ENCODE results near the gene USP32.

USP32 gene

DNA sequence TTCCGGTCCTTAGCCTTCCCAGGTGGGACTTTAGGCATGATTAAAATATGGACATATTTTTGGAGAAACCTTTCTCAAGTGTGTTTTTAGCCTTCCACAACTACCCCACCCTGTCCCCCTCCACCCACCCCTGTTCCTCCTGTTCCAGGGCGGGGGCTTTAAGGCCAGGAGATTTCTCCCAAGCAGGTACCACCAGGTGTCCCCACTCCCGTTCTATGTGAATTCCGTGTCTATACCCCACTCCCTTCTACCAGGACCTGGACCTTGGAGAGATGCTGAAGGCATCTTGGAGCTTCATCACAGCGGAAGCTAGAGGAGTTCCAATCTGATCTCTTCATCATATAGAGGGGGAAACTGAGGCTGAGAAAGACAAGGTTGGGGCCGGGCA is 232.5 kb downstream of the USP32 start:
- peaks cover 4% of the 10 kb centered on the region for H3K27me3 ChIP-seq (ENCODE audit: low read depth, low read length)
- no peak overlapping the region for H3K4me3 ChIP-seq (ENCODE audit: low read depth in 1 of 2, low read length in 2 of 2)
- H3K27ac ChIP-seq (ENCODE audit: low read length), result no peak overlapping the region
- H3K9me3 ChIP-seq (ENCODE audit: control insufficient read depth in 1 of 2, low read length in 2 of 2), result no peaks in the 10 kb centered on the region
- H3K4me1 ChIP-seq (ENCODE audit: control insufficient read depth in 1 of 2, insufficient read depth in 2 of 2, low read length in 2 of 2), result peaks cover 0 to 11% of the 10 kb centered on the region in 2 donors
- no peaks in the 10 kb centered on the region for H3K36me3 ChIP-seq (ENCODE audit: control insufficient read depth in 1 of 2, insufficient read depth in 2 of 2, low read length in 2 of 2)

DNA sequence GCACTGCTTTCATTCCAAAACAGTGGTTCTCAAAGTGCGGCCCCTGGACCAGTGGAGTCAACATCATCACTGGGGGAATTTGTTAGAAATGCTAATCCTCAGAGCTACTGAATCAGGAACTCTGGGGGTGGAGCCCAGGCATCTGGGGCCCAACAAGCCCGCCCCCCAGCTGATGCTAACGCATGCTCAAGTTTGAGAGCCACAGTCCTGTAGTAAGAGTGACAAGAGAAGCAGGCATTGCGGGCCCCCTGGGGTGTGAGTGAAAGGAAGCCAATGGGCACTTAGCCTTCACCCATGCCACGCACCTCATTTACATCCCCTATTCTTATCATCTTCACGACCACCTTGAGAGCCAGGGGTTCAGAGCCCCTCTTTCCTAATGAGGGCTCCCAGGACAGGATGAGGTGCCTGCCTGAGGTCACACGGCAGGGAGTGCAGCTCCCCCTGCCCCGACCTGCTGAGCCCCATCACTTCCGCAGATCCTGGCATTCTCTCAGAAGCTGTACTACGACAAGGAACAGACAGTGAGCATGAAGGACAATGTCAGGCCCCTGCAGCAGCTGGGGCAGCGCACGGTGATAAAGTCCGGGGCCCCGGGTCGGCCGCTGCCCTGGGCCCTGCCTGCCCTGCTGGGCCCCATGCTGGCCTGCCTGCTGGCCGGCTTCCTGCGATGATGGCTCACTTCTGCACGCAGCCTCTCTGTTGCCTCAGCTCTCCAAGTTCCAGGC is 233.0 kb downstream of the USP32 start:
- H3K27me3 ChIP-seq (ENCODE audit: low read depth, low read length), result peaks cover 4% of the 10 kb centered on the region
- peaks cover 0 to 12% of the 10 kb centered on the region in 2 donors for H3K4me1 ChIP-seq (ENCODE audit: control insufficient read depth in 1 of 2, insufficient read depth in 2 of 2, low read length in 2 of 2)
- no peak overlapping the region for H3K4me3 ChIP-seq (ENCODE audit: low read depth in 1 of 2, low read length in 2 of 2)
- no peak overlapping the region for H3K27ac ChIP-seq (ENCODE audit: low read length)
- H3K36me3 ChIP-seq (ENCODE audit: control insufficient read depth in 1 of 2, insufficient read depth in 2 of 2, low read length in 2 of 2), result no peaks in the 10 kb centered on the region
- no peaks in the 10 kb centered on the region for H3K9me3 ChIP-seq (ENCODE audit: control insufficient read depth in 1 of 2, low read length in 2 of 2)

- Histone ChIP-seq H3K27me3 (ENCODE audit: low read depth, low read length) (peaks cover 4% of the 10 kb centered on the region), H3K36me3 (ENCODE audit: control insufficient read depth in 1 of 2, insufficient read depth in 2 of 2, low read length in 2 of 2) (no peaks in the 10 kb centered on the region), H3K9me3 (ENCODE audit: control insufficient read depth in 1 of 2, low read length in 2 of 2) (no peaks in the 10 kb centered on the region), H3K27ac (ENCODE audit: low read length) (no peak overlapping the region), H3K4me1 (ENCODE audit: control insufficient read depth in 1 of 2, insufficient read depth in 2 of 2, low read length in 2 of 2) (peaks cover 0 to 18% of the 10 kb centered on the region in 2 donors), H3K4me3 (ENCODE audit: low read depth in 1 of 2, low read length in 2 of 2) (no peak overlapping the region)
Measured at GRCh38 chr17:60157487-60158040, 234.4 kb downstream of the USP32 start.

- Histone ChIP-seq H3K9me3 (ENCODE audit: control insufficient read depth in 1 of 2, low read length in 2 of 2) (no peaks in the 10 kb centered on the region), H3K27ac (ENCODE audit: low read length) (no peak overlapping the region), H3K4me3 (ENCODE audit: low read depth in 1 of 2, low read length in 2 of 2) (no peak overlapping the region), H3K27me3 (ENCODE audit: low read depth, low read length) (peaks cover 4% of the 10 kb centered on the region), H3K36me3 (ENCODE audit: control insufficient read depth in 1 of 2, insufficient read depth in 2 of 2, low read length in 2 of 2) (no peaks in the 10 kb centered on the region), H3K4me1 (ENCODE audit: control insufficient read depth in 1 of 2, insufficient read depth in 2 of 2, low read length in 2 of 2) (peaks cover 0 to 13% of the 10 kb centered on the region in 2 donors)
Measured at GRCh38 chr17:60156746-60157145, 235.2 kb downstream of the USP32 start.

DNA sequence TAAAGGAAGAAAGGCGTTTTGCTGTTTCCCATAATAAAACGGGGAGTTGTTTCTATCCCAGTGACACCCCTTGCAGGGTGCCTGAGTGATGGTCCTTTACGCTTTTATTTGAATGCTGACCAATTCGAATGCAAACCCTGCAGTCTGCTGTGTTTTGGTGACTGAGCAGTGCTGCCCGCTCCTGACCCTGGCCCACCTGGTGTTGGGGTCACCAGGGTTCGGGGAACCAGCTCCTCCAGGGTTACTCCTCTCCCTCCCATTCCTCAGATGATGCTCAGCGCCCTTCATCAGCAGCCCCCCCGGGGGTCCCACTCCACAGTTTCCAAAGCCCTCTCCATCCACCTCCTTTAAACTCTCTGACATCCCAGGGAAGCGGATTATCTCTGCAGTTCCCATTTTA is 236.1 kb downstream of the USP32 start:
- Histone ChIP-seq H3K4me3 (ENCODE audit: low read depth in 1 of 2, low read length in 2 of 2) (no peak overlapping the region), H3K36me3 (ENCODE audit: control insufficient read depth in 1 of 2, insufficient read depth in 2 of 2, low read length in 2 of 2) (no peaks in the 10 kb centered on the region), H3K4me1 (ENCODE audit: control insufficient read depth in 1 of 2, insufficient read depth in 2 of 2, low read length in 2 of 2) (peaks cover 0 to 12% of the 10 kb centered on the region in 2 donors), H3K9me3 (ENCODE audit: control insufficient read depth in 1 of 2, low read length in 2 of 2) (no peaks in the 10 kb centered on the region), H3K27me3 (ENCODE audit: low read depth, low read length) (peaks cover 11% of the 10 kb centered on the region), H3K27ac (ENCODE audit: low read length) (no peak overlapping the region)

GRCh38 chr17:60155427-60155814 is 236.5 kb downstream of the USP32 start:
- Histone ChIP-seq H3K4me3 (ENCODE audit: low read depth in 1 of 2, low read length in 2 of 2) (no peak overlapping the region), H3K27me3 (ENCODE audit: low read depth, low read length) (peaks cover 13% of the 10 kb centered on the region), H3K36me3 (ENCODE audit: control insufficient read depth in 1 of 2, insufficient read depth in 2 of 2, low read length in 2 of 2) (no peaks in the 10 kb centered on the region), H3K27ac (ENCODE audit: low read length) (no peak overlapping the region), H3K4me1 (ENCODE audit: control insufficient read depth in 1 of 2, insufficient read depth in 2 of 2, low read length in 2 of 2) (peaks cover 0 to 16% of the 10 kb centered on the region in 2 donors), H3K9me3 (ENCODE audit: control insufficient read depth in 1 of 2, low read length in 2 of 2) (no peaks in the 10 kb centered on the region)

- H3K27me3 ChIP-seq (ENCODE audit: low read depth, low read length), result peaks cover 13% of the 10 kb centered on the region
- H3K4me1 ChIP-seq (ENCODE audit: control insufficient read depth in 1 of 2, insufficient read depth in 2 of 2, low read length in 2 of 2), result peaks cover 0 to 22% of the 10 kb centered on the region in 2 donors
- H3K4me3 ChIP-seq (ENCODE audit: low read depth in 1 of 2, low read length in 2 of 2), result no peak overlapping the region
- no peak overlapping the region for H3K27ac ChIP-seq (ENCODE audit: low read length)
- H3K9me3 ChIP-seq (ENCODE audit: control insufficient read depth in 1 of 2, low read length in 2 of 2), result no peaks in the 10 kb centered on the region
- no peaks in the 10 kb centered on the region for H3K36me3 ChIP-seq (ENCODE audit: control insufficient read depth in 1 of 2, insufficient read depth in 2 of 2, low read length in 2 of 2)
Measured at GRCh38 chr17:60154616-60155426, 237.1 kb downstream of the USP32 start.

DNA sequence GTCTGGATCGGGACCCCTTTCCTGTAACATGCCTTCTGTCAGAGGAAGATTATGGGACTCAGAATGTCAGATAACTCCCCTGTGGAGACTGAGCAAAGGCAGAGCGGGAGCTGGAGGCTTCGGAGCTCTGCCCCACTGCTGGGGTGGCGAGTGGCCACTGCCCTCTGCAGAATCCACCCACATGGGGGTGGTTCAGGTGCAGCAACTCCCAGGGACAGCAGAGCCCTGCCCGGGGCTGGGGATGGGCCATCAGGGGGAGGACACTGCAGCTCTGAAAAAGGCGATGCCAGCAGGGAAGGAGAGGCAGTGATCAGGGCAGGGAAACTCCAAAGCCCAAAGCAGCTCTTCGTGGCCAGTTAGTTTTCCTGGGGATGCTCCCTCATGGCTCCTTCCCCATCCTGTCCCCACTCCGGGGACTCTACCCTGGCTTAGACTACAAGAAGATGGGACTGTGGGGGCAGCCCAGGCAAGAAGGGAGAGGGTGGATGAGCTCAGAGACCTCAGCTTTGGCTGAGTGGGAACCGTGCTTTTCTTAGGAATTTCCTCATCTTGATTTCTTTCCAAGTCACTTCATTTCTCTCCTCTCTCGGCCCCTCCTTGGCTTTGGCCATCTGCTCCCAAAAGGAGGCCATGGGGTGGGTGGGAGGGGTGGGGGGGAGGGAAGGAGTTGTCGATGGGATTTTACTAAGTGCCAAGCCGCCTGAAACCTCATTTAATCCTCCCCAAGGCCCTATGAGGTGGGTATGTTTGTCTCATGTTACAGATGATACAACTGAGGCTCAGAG is 238.1 kb downstream of the USP32 start:
- H3K4me3 ChIP-seq (ENCODE audit: low read depth in 1 of 2, low read length in 2 of 2), result no peak overlapping the region
- peaks cover 18% of the 10 kb centered on the region for H3K27me3 ChIP-seq (ENCODE audit: low read depth, low read length)
- no peak overlapping the region for H3K27ac ChIP-seq (ENCODE audit: low read length)

DNA sequence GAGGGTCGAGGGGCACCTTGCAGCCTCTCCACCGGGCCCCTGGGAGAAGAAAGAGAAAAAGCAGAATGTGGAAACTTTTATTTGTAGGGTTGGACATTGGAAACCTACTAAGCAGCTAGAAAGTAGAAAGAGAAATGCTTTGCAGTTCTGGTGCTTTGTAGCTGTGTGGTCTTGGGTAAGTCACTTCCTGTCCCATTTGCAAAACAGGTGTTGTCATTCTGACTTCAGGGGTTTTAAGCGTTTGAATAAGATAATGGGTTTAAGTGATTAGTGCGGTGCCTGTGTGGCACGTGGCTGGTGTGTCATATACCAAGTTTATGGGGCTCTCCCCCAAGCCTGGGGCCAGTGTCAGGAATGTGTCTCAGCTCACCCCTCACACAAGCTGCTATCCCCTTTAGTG is 240.6 kb downstream of the USP32 start:
- H3K27me3 ChIP-seq (ENCODE audit: low read depth, low read length), result peaks cover 22% of the 10 kb centered on the region

More for the DNA sequence above, 238.1 kb downstream of the USP32 start:
- Histone ChIP-seq H3K4me1 (ENCODE audit: control insufficient read depth in 1 of 2, insufficient read depth in 2 of 2, low read length in 2 of 2) (peaks cover 0 to 25% of the 10 kb centered on the region in 2 donors), H3K36me3 (ENCODE audit: control insufficient read depth in 1 of 2, insufficient read depth in 2 of 2, low read length in 2 of 2) (no peaks in the 10 kb centered on the region), H3K9me3 (ENCODE audit: control insufficient read depth in 1 of 2, low read length in 2 of 2) (no peaks in the 10 kb centered on the region)

GRCh38 chr17:60149691-60150582 is 242.0 kb downstream of the USP32 start, which contains the start of gene CA4:
Gene CA4 (plus strand): TSS chr17:60149973. CDS start chr17:60150035, 62 bp downstream.
- Histone ChIP-seq H3K27ac (ENCODE audit: low read length) (no peak within 1 kb of the TSS), H3K27me3 (ENCODE audit: low read depth, low read length) (peaks cover 22% of the 10 kb centered on the region), H3K4me3 (ENCODE audit: low read depth in 1 of 2, low read length in 2 of 2) (peak within 1 kb of the TSS in 1 of 2 donors; percentile 60), H3K9me3 (ENCODE audit: control insufficient read depth in 1 of 2, low read length in 2 of 2) (no peaks in the 10 kb centered on the region), H3K4me1 (ENCODE audit: control insufficient read depth in 1 of 2, insufficient read depth in 2 of 2, low read length in 2 of 2) (peaks cover 0 to 24% of the 10 kb centered on the region in 2 donors), H3K36me3 (ENCODE audit: control insufficient read depth in 1 of 2, insufficient read depth in 2 of 2, low read length in 2 of 2) (no peaks in the 10 kb centered on the region)

More for the DNA sequence above, 240.6 kb downstream of the USP32 start:
- peak overlapping the region in 1 of 2 donors; percentile 54 for H3K4me3 ChIP-seq (ENCODE audit: low read depth in 1 of 2, low read length in 2 of 2)
- peaks cover 0 to 25% of the 10 kb centered on the region in 2 donors for H3K4me1 ChIP-seq (ENCODE audit: control insufficient read depth in 1 of 2, insufficient read depth in 2 of 2, low read length in 2 of 2)
- no peaks in the 10 kb centered on the region for H3K36me3 ChIP-seq (ENCODE audit: control insufficient read depth in 1 of 2, insufficient read depth in 2 of 2, low read length in 2 of 2)
- H3K9me3 ChIP-seq (ENCODE audit: control insufficient read depth in 1 of 2, low read length in 2 of 2), result no peaks in the 10 kb centered on the region
- H3K27ac ChIP-seq (ENCODE audit: low read length), result no peak overlapping the region
